ENCODE results near the gene PLXDC2.
A peak's percentile ranks its signal among the peaks of the same experiment; 100 is the strongest.

The PLXDC2 gene

GRCh38 chr10:19825700-19826099 lies 9.5 kb downstream of the PLXDC2 start:
- no peak overlapping the region for H3K4me3 ChIP-seq (ENCODE audit: low read length)
- no peak for DNase-seq (ENCODE audit: low read depth)
- no peak for TF ChIP-seq CTCF (IDR thresholded peaks at IDR 0.05; ENCODE audit: insufficient read depth, low read depth, low read length, missing control alignments)

- H3K4me3 ChIP-seq (ENCODE audit: low read length) = no peak overlapping the region
- TF ChIP-seq CTCF (IDR thresholded peaks at IDR 0.05; ENCODE audit: insufficient read depth, low read depth, low read length, missing control alignments) = no peak
- peak; percentile 37 for DNase-seq (ENCODE audit: low read depth)
These were observed 10.5 kb downstream of the PLXDC2 start for GRCh38 chr10:19826712-19827111.

GRCh38 chr10:19828278-19829049 lies 12.2 kb downstream of the PLXDC2 start:
- DNase-seq (ENCODE audit: low read depth) = no peak
- H3K4me3 ChIP-seq (ENCODE audit: low read length) = no peak overlapping the region
- no peak for TF ChIP-seq CTCF (IDR thresholded peaks at IDR 0.05; ENCODE audit: insufficient read depth, low read depth, low read length, missing control alignments)

GRCh38 chr10:19832699-19833098 lies 16.5 kb downstream of the PLXDC2 start:
- H3K4me3 ChIP-seq (ENCODE audit: low read length) = no peak overlapping the region
- no peak for TF ChIP-seq CTCF (IDR thresholded peaks at IDR 0.05; ENCODE audit: insufficient read depth, low read depth, low read length, missing control alignments)
- DNase-seq (ENCODE audit: low read depth) = peak; percentile 64

GRCh38 chr10:19833170-19833824 lies 17.1 kb downstream of the PLXDC2 start:
- TF ChIP-seq CTCF (IDR thresholded peaks at IDR 0.05; ENCODE audit: insufficient read depth, low read depth, low read length, missing control alignments) = no peak
- DNase-seq (ENCODE audit: low read depth) = peak; percentile 96

GRCh38 chr10:19835952-19836351 lies 19.7 kb downstream of the PLXDC2 start:
- no peak for TF ChIP-seq CTCF (IDR thresholded peaks at IDR 0.05; ENCODE audit: insufficient read depth, low read depth, low read length, missing control alignments)
- no peak for DNase-seq (ENCODE audit: low read depth)
- H3K4me3 ChIP-seq (ENCODE audit: low read length) = no peak overlapping the region

More at GRCh38 chr10:19833170-19833824, 17.1 kb downstream of the PLXDC2 start:
- no peak overlapping the region for H3K4me3 ChIP-seq (ENCODE audit: low read length)

Measured in epithelial cell of esophagus (primary cell).